Peyer's patch (tissue), 4 donors: ENCODE data around the gene TXNL1.

Source experiments
- POLR2A ChIP-seq, 2 donors: fragments of 450-650 bp; IDR thresholded peaks; one replicate each; pipeline ENCODE4 v1.5.1; 2017; ENCODE audit warnings: antibody characterized with exemption in 2 of 2, mild to moderate bottlenecking in 2 of 2, moderate library complexity in 2 of 2
- TF ChIP-seq, protein P1 (sequence below), 6 experiments: fragments of 450-650 bp in 4 of 6; fragments of 200-600 bp in 2 of 6; sonication (generic) in 1 of 6; IDR thresholded peaks; one replicate each; pipeline ENCODE4 v1.5.1; 2017 to 2019; ENCODE audit warnings: antibody characterized with exemption in 6 of 6, mild to moderate bottlenecking in 3 of 6, moderate library complexity in 1 of 6

GRCh38 chr18:56563568-56563967, 74.8 kb downstream of the TXNL1 start:
- TF ChIP-seq, protein P1, sequence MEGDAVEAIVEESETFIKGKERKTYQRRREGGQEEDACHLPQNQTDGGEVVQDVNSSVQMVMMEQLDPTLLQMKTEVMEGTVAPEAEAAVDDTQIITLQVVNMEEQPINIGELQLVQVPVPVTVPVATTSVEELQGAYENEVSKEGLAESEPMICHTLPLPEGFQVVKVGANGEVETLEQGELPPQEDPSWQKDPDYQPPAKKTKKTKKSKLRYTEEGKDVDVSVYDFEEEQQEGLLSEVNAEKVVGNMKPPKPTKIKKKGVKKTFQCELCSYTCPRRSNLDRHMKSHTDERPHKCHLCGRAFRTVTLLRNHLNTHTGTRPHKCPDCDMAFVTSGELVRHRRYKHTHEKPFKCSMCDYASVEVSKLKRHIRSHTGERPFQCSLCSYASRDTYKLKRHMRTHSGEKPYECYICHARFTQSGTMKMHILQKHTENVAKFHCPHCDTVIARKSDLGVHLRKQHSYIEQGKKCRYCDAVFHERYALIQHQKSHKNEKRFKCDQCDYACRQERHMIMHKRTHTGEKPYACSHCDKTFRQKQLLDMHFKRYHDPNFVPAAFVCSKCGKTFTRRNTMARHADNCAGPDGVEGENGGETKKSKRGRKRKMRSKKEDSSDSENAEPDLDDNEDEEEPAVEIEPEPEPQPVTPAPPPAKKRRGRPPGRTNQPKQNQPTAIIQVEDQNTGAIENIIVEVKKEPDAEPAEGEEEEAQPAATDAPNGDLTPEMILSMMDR (IDR thresholded peaks at IDR 0.05) = no peak
- TF ChIP-seq POLR2A (IDR thresholded peaks at IDR 0.05) = no peak
